ENCODE measurements around the gene CST8.

Gene CST8

DNA sequence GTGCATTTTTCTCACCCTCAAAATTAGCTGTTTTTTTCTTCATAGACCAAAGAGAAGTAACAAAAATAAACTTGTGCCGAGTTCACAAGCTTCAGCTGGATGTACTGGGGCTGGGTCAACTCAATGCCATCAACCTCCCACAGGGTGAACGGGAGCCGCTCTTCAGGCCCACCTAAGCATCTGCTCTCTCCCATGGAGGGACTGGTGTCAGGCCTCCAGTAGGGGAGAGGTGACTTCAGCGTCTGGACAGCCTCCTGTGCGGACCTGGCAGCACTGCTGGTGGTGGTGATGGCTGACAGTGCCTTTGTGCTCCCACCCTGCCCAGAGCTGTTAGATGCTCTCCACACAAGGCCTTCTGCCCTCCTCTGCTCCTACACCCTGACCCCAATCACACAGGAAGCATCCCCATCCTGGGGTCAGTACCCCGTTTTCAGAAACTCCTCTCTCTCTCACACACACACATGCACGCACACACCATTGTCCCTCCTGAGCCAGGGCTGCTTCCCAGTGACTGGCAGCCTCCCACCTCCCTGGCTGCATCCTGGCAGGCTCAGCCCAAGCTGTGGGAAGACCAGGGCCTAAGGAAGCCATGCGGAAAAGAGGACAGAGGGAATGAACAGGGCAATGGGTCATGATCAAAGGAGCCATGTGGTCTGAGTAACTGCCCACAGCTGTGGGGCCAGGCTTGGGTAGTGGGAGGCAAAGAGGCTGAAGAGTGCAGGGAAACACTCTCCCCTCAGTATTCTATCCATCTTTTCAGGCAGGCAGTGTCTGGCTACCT, 17.7 kb downstream of the CST8 start:
- FAIRE-seq (no peak), DNase-seq (ENCODE audit: insufficient read length, low spot score) (no peak)
- TF ChIP-seq, protein P1, sequence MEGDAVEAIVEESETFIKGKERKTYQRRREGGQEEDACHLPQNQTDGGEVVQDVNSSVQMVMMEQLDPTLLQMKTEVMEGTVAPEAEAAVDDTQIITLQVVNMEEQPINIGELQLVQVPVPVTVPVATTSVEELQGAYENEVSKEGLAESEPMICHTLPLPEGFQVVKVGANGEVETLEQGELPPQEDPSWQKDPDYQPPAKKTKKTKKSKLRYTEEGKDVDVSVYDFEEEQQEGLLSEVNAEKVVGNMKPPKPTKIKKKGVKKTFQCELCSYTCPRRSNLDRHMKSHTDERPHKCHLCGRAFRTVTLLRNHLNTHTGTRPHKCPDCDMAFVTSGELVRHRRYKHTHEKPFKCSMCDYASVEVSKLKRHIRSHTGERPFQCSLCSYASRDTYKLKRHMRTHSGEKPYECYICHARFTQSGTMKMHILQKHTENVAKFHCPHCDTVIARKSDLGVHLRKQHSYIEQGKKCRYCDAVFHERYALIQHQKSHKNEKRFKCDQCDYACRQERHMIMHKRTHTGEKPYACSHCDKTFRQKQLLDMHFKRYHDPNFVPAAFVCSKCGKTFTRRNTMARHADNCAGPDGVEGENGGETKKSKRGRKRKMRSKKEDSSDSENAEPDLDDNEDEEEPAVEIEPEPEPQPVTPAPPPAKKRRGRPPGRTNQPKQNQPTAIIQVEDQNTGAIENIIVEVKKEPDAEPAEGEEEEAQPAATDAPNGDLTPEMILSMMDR (IDR thresholded peaks at IDR 0.05; ENCODE audit: insufficient read depth, missing control alignments): no peak

DNA sequence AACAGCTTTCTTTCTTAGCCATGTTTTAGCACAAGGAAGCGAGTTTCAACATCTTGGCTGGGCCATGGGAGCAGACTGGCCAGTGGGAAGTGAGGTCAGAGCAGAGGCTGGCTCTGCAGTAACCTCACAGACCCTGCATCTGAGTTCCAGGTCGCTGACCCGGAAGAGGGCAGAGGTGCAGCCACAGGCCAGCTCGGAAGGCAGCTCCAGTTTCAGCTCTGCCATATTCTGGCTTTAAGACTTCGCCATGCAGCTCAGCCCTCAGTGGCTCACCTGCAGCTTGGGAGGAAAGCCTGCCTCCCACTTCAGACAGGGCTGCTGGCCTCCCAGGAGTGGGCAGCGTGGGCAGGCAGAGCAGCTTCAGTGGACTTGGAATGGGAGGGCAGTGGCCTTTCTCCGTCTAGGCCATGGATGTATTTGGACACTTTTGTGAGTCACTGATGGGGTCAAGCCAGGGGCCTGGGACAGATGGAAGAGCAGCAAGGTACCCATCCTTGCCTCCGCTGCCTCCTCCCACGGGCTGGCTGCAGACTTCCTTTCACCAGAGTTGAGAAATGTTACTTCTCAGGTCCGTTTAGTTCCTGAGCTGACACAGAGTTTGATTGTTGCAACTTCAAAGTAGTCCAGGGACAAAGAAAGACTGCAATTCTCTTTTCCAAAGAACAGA, 18.5 kb downstream of the CST8 start:
- no peak for DNase-seq (ENCODE audit: insufficient read length, low spot score)
- no peak for FAIRE-seq
- TF ChIP-seq, protein P1 (IDR thresholded peaks at IDR 0.05; ENCODE audit: insufficient read depth, missing control alignments): no peak

DNA sequence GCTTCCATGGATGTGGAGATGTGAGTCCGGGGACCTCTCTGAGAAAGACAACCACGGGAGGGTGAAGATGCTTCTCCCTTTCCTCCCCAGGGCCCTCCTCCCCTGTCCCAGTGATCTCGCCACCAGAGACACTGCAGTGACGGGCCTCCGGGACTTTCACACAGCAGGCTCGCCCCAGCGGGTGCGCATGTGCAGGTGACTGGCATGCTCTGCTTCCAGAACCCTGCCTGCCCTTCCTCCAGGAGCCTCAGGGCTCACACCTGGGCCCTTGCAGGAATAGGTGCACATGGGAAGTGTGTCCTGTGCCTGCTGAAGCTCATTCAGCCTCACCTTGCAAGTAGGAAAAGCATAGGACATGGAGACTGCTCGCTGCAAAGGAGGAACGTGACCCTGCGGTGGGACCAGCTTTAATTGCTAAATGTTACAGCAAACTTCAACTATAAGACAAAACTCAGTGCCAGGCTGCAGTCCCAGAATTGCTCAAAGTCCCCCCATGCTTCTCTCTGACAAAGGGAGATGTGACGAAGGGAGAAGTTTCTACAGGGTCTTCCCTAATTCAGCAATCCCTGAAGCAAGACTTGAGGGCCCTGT, 19.2 kb downstream of the CST8 start:
- FAIRE-seq: no peak
- DNase-seq (ENCODE audit: insufficient read length, low spot score): no peak
- TF ChIP-seq, protein P1 (IDR thresholded peaks at IDR 0.05; ENCODE audit: insufficient read depth, missing control alignments): no peak

DNA sequence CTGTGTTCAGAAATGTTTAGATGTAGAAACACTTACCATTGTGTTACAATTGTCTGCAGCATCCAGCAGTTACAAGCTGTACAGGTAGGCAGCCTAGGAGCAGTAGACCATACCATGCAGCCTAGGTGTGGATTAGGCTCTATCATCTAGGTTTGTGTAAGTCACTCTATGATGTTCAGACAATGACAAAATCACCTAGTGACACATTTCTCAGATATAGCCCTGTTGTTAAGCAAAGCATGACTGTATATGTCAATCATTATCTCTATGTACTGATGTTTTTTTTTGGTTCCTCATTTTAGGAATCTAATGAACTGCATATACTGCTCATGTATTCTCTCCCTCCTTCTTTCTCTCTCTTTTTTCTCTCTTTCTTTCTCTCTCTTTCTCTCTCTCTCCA, 22.2 kb downstream of the CST8 start:
- FAIRE-seq (no peak), DNase-seq (ENCODE audit: insufficient read length, low spot score) (no peak)

DNA sequence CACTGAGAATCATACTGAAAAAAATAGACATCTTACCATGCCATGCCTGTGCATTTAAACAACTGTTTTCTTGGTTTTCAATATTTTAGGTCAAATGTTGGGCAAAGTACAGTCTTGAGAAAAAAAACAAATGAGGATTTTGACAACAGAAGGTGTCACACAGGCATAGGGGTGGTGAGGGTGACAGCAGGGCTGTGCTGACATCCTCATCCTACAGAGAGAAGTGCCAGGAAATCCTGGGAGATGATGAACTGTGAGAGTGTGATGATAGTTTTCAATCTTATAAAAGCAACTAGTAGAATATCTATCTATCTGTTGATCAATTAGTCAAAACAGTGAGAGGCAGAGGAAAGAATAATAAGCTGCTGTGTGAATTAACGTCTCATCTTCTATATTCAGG, 23.9 kb downstream of the CST8 start:
- FAIRE-seq (no peak), DNase-seq (ENCODE audit: insufficient read length, low spot score) (no peak)
- TF ChIP-seq, protein P1 (IDR thresholded peaks at IDR 0.05; ENCODE audit: insufficient read depth, missing control alignments): no peak

More for the DNA sequence above, 22.2 kb downstream of the CST8 start:
- TF ChIP-seq, protein P1 (IDR thresholded peaks at IDR 0.05; ENCODE audit: insufficient read depth, missing control alignments): no peak

DNA sequence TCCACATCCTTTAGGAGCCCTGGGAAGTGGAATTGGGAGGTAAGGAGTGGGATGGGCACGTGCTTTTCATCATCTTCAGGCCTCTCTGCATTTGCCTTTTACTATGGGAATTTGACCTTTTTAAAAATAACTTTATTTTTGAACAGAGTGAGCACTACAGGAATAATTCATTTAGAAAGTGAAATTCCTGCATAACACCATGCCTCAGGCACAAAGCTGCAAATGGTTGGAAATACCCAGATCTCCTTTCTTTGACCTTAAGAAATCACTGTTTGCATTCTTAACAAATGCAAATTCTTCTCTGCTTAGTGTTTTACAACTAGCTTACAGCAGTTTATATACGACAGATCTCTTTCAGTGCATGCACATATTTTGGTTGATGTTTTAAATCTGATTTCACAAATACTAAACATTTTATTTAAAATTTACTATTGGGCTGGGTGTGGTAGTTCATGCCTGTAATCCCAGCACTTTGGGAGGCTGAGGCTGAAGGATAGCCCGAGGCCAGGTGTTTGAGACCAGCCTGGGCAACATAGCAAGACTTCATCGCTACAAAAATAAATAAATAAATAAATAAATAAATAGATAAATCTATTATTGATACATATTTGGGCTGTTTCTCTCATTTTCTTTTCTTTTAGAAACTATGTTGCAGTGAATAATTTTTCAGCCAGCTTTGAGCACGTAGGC, 24.5 kb downstream of the CST8 start:
- TF ChIP-seq, protein P1 (IDR thresholded peaks at IDR 0.05; ENCODE audit: insufficient read depth, missing control alignments): no peak
- DNase-seq (ENCODE audit: insufficient read length, low spot score) (no peak), FAIRE-seq (no peak)
